ENCODE measurements around the gene KRTAP23-1.

Gene KRTAP23-1

GRCh38 chr21:30326390-30326789 is 22.0 kb downstream of the KRTAP23-1 start:
- no peak overlapping the region for H3K4me3 ChIP-seq (replicated peaks in 1 of 2; ENCODE audit: low read depth in 2 of 2, low read length in 2 of 2)
- no peak for DNase-seq (ENCODE audit: low read depth in 2 of 2)
- no peak for TF ChIP-seq CTCF (IDR thresholded peaks at IDR 0.05; ENCODE audit: low read depth, low read length)

GRCh38 chr21:30320215-30320614 is 28.2 kb downstream of the KRTAP23-1 start, which contains the start of gene KRTAP26-1:
Gene KRTAP26-1 (minus strand): TSS chr21:30320315. CDS start chr21:30320035, 280 bp downstream.
- TF ChIP-seq CTCF (IDR thresholded peaks at IDR 0.05; ENCODE audit: low read depth, low read length) = no peak
- DNase-seq (ENCODE audit: low read depth in 2 of 2) = no peak
- no peak within 1 kb of the TSS for H3K4me3 ChIP-seq (replicated peaks in 1 of 2; ENCODE audit: low read depth in 2 of 2, low read length in 2 of 2)

GRCh38 chr21:30315701-30316100 is 32.7 kb downstream of the KRTAP23-1 start:
- TF ChIP-seq CTCF (IDR thresholded peaks at IDR 0.05; ENCODE audit: low read depth, low read length) = no peak
- no peak overlapping the region for H3K4me3 ChIP-seq (replicated peaks in 1 of 2; ENCODE audit: low read depth in 2 of 2, low read length in 2 of 2)
- no peak for DNase-seq (ENCODE audit: low read depth in 2 of 2)

GRCh38 chr21:30306884-30307283 is 41.5 kb downstream of the KRTAP23-1 start:
- H3K4me3 ChIP-seq (replicated peaks in 1 of 2; ENCODE audit: low read depth in 2 of 2, low read length in 2 of 2) = no peak overlapping the region
- no peak for TF ChIP-seq CTCF (IDR thresholded peaks at IDR 0.05; ENCODE audit: low read depth, low read length)
- DNase-seq (ENCODE audit: low read depth in 2 of 2) = no peak

- no peak overlapping the region for H3K4me3 ChIP-seq (replicated peaks in 1 of 2; ENCODE audit: low read depth in 2 of 2, low read length in 2 of 2)
- TF ChIP-seq CTCF (IDR thresholded peaks at IDR 0.05; ENCODE audit: low read depth, low read length) = no peak
Observed at GRCh38 chr21:30305136-30305535, 43.3 kb downstream of the KRTAP23-1 start.

More at GRCh38 chr21:30305136-30305535, 43.3 kb downstream of the KRTAP23-1 start:
- DNase-seq (ENCODE audit: low read depth in 2 of 2) = no peak
